Smooth muscle cell (in vitro differentiated cells): ENCODE results near the gene PABPC4L. TPM values are rescaled to one million over a fixed set of nuclear protein-coding genes. Genes with fewer than 3 reads are reported as not detected.
A peak's percentile ranks its signal among the peaks of the same experiment; 100 is the strongest.

Experiments
- DNase-seq: peaks from one replicate; lab custom pipeline; 2025; ENCODE audit not compliant: unreplicated experiment; lab: John Stamatoyannopoulos, UW
- H2AFZ ChIP-seq: fragments of 200-600 bp; sonication (generic); 2 replicates; pipeline ENCODE4 v1.6.0; 2016; ENCODE audit warnings: antibody characterized with exemption, low read depth, mild to moderate bottlenecking
- H3F3A ChIP-seq: fragments of 200-600 bp; sonication (generic); 2 replicates; pipeline ENCODE4 v1.6.0; 2017; ENCODE audit warnings: antibody characterized with exemption, low read depth
- H3K27ac ChIP-seq: fragments of 200-600 bp; sonication (generic); 2 replicates; pipeline ENCODE4 v1.5.1; 2016; ENCODE audit warnings: low read depth, mild to moderate bottlenecking
- H3K27me3 ChIP-seq: fragments of 200-600 bp; sonication (generic); 2 replicates; pipeline ENCODE4 v1.6.1; 2016; ENCODE audit warnings: low read depth, mild to moderate bottlenecking
- H3K36me3 ChIP-seq: fragments of 200-600 bp; sonication (generic); 2 replicates; pipeline ENCODE4 v1.5.1; 2016; ENCODE audit warnings: low read depth
- H3K4me1 ChIP-seq: fragments of 200-600 bp; sonication (generic); 2 replicates; pipeline ENCODE4 v1.5.1; 2016; ENCODE audit warnings: low read depth
- H3K4me2 ChIP-seq: fragments of 200-600 bp; sonication (generic); 2 replicates; pipeline ENCODE4 v1.6.0; 2016; ENCODE audit warnings: mild to moderate bottlenecking
- H3K4me3 ChIP-seq: fragments of 200-600 bp; sonication (generic); 2 replicates; pipeline ENCODE4 v1.5.1; 2016; ENCODE audit warnings: mild to moderate bottlenecking
- H3K79me2 ChIP-seq: fragments of 200-600 bp; sonication (generic); 2 replicates; pipeline ENCODE4 v1.6.0; 2016; ENCODE audit warnings: low read depth, mild to moderate bottlenecking
- H3K9ac ChIP-seq: fragments of 200-600 bp; sonication (generic); 2 replicates; pipeline ENCODE4 v1.6.0; 2016; ENCODE audit warnings: low read depth
- H3K9me3 ChIP-seq: fragments of 200-600 bp; sonication (generic); replicated peaks from 2 replicates; pipeline ENCODE4 v1.5.1; 2016; ENCODE audit warnings: low read depth
- H4K20me1 ChIP-seq: fragments of 200-600 bp; sonication (generic); 2 replicates; pipeline ENCODE4 v1.6.0; 2016; ENCODE audit warnings: low read depth
- CTCF ChIP-seq: fragments of 200-600 bp; sonication (generic); IDR thresholded peaks from 2 replicates; pipeline ENCODE4 v1.5.1; 2017; ENCODE audit warnings: borderline replicate concordance, mild to moderate bottlenecking, antibody characterized with exemption; ENCODE audit not compliant: insufficient read depth, poor library complexity, severe bottlenecking
- WGBS: methylation state at CpG from one replicate; pipeline ENCODE4 v1.1.7; 2016; ENCODE audit warnings: low lambda C conversion rate; 5-methylcytosine and 5-hydroxymethylcytosine counted together
- polyA plus RNA-seq: library from polyadenylated mRNA; unstranded; fragments of >200 nt; fragmentation: Nextera tagmentation; extraction: Ambion mirVana; gene quantifications from 2 replicates; pipeline ENCODE4 v1.2.1, GENCODE V29; 2016
- total RNA-seq: library from RNA; depleted of rRNA; stranded (reverse); fragments of >200 nt; gene quantifications from 2 replicates; pipeline ENCODE4 v1.2.3, GENCODE V29; 2014

The PABPC4L gene
- total and polyA plus RNA-seq, 2 experiments from 2014 or later, result 14.2 to 50.2 TPM

GRCh38 chr4:134202166-134202956 lies 772 bp upstream of the PABPC4L start:
- H3K79me2 ChIP-seq, result peaks cover 34% of the 10 kb centered on the region
- TF ChIP-seq CTCF, result no peak
- peak overlapping the region; percentile 58 for H3K4me3 ChIP-seq
- H3K27ac ChIP-seq, result peak overlapping the region; percentile 53
- peak overlapping the region; percentile 86 for H3K4me2 ChIP-seq
- H4K20me1 ChIP-seq, result no peaks in the 10 kb centered on the region
- no peaks in the 10 kb centered on the region for H3K4me1 ChIP-seq
- H3K9me3 ChIP-seq, result peaks cover 4% of the 10 kb centered on the region
- no peak overlapping the region for H3K9ac ChIP-seq
- no peak overlapping the region for H2AFZ ChIP-seq
- no peaks in the 10 kb centered on the region for H3F3A ChIP-seq
- peaks cover 3% of the 10 kb centered on the region for H3K36me3 ChIP-seq
- no peak for DNase-seq
- H3K27me3 ChIP-seq, result no peaks in the 10 kb centered on the region
- 78% methylated on average over 8 of the region's 8 CpGs for WGBS

GRCh38 chr4:134200811-134201215 lies 776 bp downstream of the PABPC4L start:
- Histone ChIP-seq H3K4me2 (peak overlapping the region; percentile 86), H2AFZ (peak overlapping the region; percentile 27), H3K9ac (peak overlapping the region; percentile 56), H4K20me1 (no peaks in the 10 kb centered on the region), H3F3A (no peaks in the 10 kb centered on the region), H3K27me3 (no peaks in the 10 kb centered on the region), H3K79me2 (peaks cover 50% of the 10 kb centered on the region), H3K9me3 (peaks cover 3% of the 10 kb centered on the region), H3K4me3 (peak overlapping the region; percentile 58), H3K36me3 (peaks cover 2% of the 10 kb centered on the region), H3K27ac (peak overlapping the region; percentile 53), H3K4me1 (no peaks in the 10 kb centered on the region)
- no peak for TF ChIP-seq CTCF
- WGBS, result 62% methylated on average over 10 of the region's 10 CpGs
- DNase-seq, result no peak

- WGBS, result 29% methylated on average over 1 of the region's 1 CpG
- no peak overlapping the region for H3K4me3 ChIP-seq
- no peak for TF ChIP-seq CTCF
Measured at GRCh38 chr4:134189949-134190348, 11.6 kb downstream of the PABPC4L start.

GRCh38 chr4:134189480-134189879 lies 12.1 kb downstream of the PABPC4L start:
- Histone ChIP-seq H3K27ac (peak overlapping the region; percentile 1), H3K36me3 (no peaks in the 10 kb centered on the region)
- 82% methylated on average over 1 of the region's 1 CpG for WGBS

More at GRCh38 chr4:134189949-134190348, 11.6 kb downstream of the PABPC4L start:
- no peaks in the 10 kb centered on the region for H3K9me3 ChIP-seq
- H3K79me2 ChIP-seq, result peaks cover 27% of the 10 kb centered on the region
- H3K4me1 ChIP-seq, result no peaks in the 10 kb centered on the region
- H3K36me3 ChIP-seq, result no peaks in the 10 kb centered on the region
- peak overlapping the region; percentile 1 for H3K27ac ChIP-seq
- H3F3A ChIP-seq, result no peaks in the 10 kb centered on the region
- no peaks in the 10 kb centered on the region for H4K20me1 ChIP-seq
- no peak overlapping the region for H3K9ac ChIP-seq
- peak overlapping the region; percentile 54 for H2AFZ ChIP-seq
- H3K4me2 ChIP-seq, result no peak overlapping the region
- H3K27me3 ChIP-seq, result no peaks in the 10 kb centered on the region
- DNase-seq, result no peak

More at GRCh38 chr4:134189480-134189879, 12.1 kb downstream of the PABPC4L start:
- no peaks in the 10 kb centered on the region for H3K27me3 ChIP-seq
- H2AFZ ChIP-seq, result peak overlapping the region; percentile 54
- H4K20me1 ChIP-seq, result no peaks in the 10 kb centered on the region
- no peak overlapping the region for H3K4me3 ChIP-seq
- H3K9me3 ChIP-seq, result no peaks in the 10 kb centered on the region
- no peak for DNase-seq
- no peak overlapping the region for H3K4me2 ChIP-seq
- H3K9ac ChIP-seq, result no peak overlapping the region
- H3F3A ChIP-seq, result no peaks in the 10 kb centered on the region
- H3K4me1 ChIP-seq, result no peaks in the 10 kb centered on the region
- H3K79me2 ChIP-seq, result peaks cover 22% of the 10 kb centered on the region
- TF ChIP-seq CTCF, result no peak
